Measurements from ENCODE around the gene PRCC.

DNA sequence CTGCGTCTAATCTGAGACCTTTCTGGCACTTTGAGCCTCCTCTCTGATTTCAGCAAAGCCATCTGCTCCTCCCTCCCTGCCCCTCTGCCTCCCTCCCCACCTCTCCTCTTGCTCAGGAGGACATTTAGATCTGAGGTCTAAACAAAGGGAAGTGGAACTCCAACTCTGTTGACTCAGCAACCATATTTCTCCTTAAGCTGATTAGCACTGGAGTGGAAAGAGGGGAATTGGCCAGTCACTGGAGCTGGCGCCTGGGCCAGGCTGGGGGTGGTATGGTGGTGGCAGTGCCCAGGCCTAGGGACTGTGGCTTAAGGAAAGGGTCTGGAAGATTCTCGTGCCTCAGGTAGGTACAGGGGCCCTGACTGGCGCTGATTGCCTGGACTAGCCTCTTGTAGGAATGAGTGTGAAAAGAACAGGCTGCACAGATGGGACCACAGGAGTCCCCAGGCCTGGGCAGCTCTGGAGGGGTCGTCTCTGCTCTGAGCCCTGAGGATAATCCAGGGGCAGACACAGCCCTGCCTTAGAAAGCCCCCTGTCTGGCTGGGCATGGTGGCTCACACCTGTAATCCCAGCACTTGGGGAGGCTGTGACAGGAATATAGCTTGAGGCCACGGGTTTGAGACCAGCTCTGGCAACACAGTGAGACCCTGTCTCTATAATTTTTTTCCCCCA lies 37.4 kb downstream of the PRCC start:
- TF ChIP-seq, protein P1, sequence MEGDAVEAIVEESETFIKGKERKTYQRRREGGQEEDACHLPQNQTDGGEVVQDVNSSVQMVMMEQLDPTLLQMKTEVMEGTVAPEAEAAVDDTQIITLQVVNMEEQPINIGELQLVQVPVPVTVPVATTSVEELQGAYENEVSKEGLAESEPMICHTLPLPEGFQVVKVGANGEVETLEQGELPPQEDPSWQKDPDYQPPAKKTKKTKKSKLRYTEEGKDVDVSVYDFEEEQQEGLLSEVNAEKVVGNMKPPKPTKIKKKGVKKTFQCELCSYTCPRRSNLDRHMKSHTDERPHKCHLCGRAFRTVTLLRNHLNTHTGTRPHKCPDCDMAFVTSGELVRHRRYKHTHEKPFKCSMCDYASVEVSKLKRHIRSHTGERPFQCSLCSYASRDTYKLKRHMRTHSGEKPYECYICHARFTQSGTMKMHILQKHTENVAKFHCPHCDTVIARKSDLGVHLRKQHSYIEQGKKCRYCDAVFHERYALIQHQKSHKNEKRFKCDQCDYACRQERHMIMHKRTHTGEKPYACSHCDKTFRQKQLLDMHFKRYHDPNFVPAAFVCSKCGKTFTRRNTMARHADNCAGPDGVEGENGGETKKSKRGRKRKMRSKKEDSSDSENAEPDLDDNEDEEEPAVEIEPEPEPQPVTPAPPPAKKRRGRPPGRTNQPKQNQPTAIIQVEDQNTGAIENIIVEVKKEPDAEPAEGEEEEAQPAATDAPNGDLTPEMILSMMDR (conservative IDR thresholded peaks at IDR 0.05; ENCODE audit: low read depth, low read length): no peak
- TF ChIP-seq POLR2A (IDR thresholded peaks at IDR 0.05; ENCODE audit: low read depth, low read length): no peak
- no peak for TF ChIP-seq BHLHE40 (IDR thresholded peaks at IDR 0.05; ENCODE audit: low read depth, low read length)
- no peak for TF ChIP-seq SMC3 (IDR thresholded peaks at IDR 0.05; ENCODE audit: low read depth, low read length)
- no peak for TF ChIP-seq RAD21 (IDR thresholded peaks at IDR 0.05; ENCODE audit: low read length)
- no peak for TF ChIP-seq MXI1 (IDR thresholded peaks at IDR 0.05; ENCODE audit: borderline replicate concordance, low read depth, low read length)
- TF ChIP-seq CEBPB (IDR thresholded peaks at IDR 0.05; ENCODE audit: low read depth, low read length): no peak
- no peak for TF ChIP-seq NFE2L2 (IDR thresholded peaks at IDR 0.05; ENCODE audit: low read depth, low read length)
- TF ChIP-seq, protein P2, sequence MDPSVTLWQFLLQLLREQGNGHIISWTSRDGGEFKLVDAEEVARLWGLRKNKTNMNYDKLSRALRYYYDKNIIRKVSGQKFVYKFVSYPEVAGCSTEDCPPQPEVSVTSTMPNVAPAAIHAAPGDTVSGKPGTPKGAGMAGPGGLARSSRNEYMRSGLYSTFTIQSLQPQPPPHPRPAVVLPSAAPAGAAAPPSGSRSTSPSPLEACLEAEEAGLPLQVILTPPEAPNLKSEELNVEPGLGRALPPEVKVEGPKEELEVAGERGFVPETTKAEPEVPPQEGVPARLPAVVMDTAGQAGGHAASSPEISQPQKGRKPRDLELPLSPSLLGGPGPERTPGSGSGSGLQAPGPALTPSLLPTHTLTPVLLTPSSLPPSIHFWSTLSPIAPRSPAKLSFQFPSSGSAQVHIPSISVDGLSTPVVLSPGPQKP (IDR thresholded peaks at IDR 0.05; ENCODE audit: borderline replicate concordance, low read depth, low read length): no peak

Data from IMR-90 (cell line).